B cell (primary cell): Measurements from ENCODE around the gene CARHSP1. TPM values are rescaled to one million over a fixed set of nuclear protein-coding genes. Genes with fewer than 3 reads are reported as not detected.

Experiments used
- ATAC-seq: fragments of 200-7000 bp; cut with Tn5 transposase; one replicate; pipeline ENCODE4 v1.10.0; 2021; ENCODE audit warnings: low read depth, mild to moderate bottlenecking, moderate number of reproducible peaks, moderate library complexity
- CTCF ChIA-PET: fragments of 350-600 bp; sonication (Branson Sonifier 250); formaldehyde crosslinking; loops from one replicate; lab custom pipeline; 2021; ENCODE audit warnings: antibody characterized with exemption, inconsistent platforms; lab: Charles Lee
- POLR2A ChIA-PET: fragments of 350-600 bp; sonication (Branson Sonifier 250); formaldehyde crosslinking; loops from one replicate; lab custom pipeline; 2021; ENCODE audit warnings: antibody characterized with exemption; lab: Charles Lee
- DNase-seq: peaks from one replicate; pipeline ENCODE4 v3.0.0; 2013
- H2AFZ ChIP-seq: 2 replicates; pipeline ENCODE4 v1.6.1; 2012; ENCODE audit warnings: mild to moderate bottlenecking, low read depth, low read length; ENCODE audit not compliant: insufficient read depth, poor library complexity, severe bottlenecking
- H3K27ac ChIP-seq, 2 donors: 1 replicate in 1 of 2; 2 replicates in 1 of 2; pipeline ENCODE4 v1.5.1; 2012 to 2013; ENCODE audit warnings: low read length in 2 of 2, mild to moderate bottlenecking in 2 of 2, moderate library complexity in 1 of 2
- H3K27me3 ChIP-seq, 4 experiments: fragments of 200-600 bp in 1 of 4; sonication (generic) in 1 of 4; replicated peaks in 1 of 4; 1 replicate in 2 of 4; 2 replicates in 2 of 4; pipeline versions ENCODE4 v1.6.1 to v1.7.0; 2013 to 2016; ENCODE audit warnings: low read length in 3 of 4, mild to moderate bottlenecking in 2 of 4, mixed read lengths in 1 of 4, moderate library complexity in 1 of 4; ENCODE audit not compliant: insufficient read depth in 4 of 4, control insufficient read depth in 3 of 4; ENCODE audit errors: control extremely low read depth in 1 of 4
- H3K36me3 ChIP-seq, 2 experiments: replicated peaks in 1 of 2; 1 replicate in 1 of 2; 2 replicates in 1 of 2; pipeline versions ENCODE4 v1.6.1 to v1.7.1; 2013; ENCODE audit warnings: low read length in 1 of 2; ENCODE audit not compliant: insufficient read depth in 2 of 2, control insufficient read depth in 1 of 2; ENCODE audit errors: control extremely low read depth in 1 of 2, extremely low read depth in 1 of 2
- H3K4me1 ChIP-seq, 2 donors: fragments of 200-600 bp in 1 of 2; sonication (generic) in 1 of 2; 1 replicate in 1 of 2; 2 replicates in 1 of 2; pipeline versions ENCODE4 v1.5.1 to v1.6.1; 2013 to 2017; ENCODE audit warnings: low read length in 2 of 2; ENCODE audit not compliant: control insufficient read depth in 2 of 2, insufficient read depth in 2 of 2
- H3K4me2 ChIP-seq: replicated peaks from 2 replicates; pipeline ENCODE3; 2012; ENCODE audit warnings: mild to moderate bottlenecking, low read depth, low read length; ENCODE audit not compliant: poor library complexity, severe bottlenecking
- H3K4me3 ChIP-seq, 5 experiments: fragments of 200-600 bp in 1 of 5; sonication (generic) in 1 of 5; 1 replicate in 3 of 5; 2 replicates in 2 of 5; pipeline versions ENCODE4 v1.5.1 to v1.7.0; 2011 to 2016; ENCODE audit warnings: low read length in 4 of 5, mild to moderate bottlenecking in 4 of 5, low read depth in 2 of 5, control low read depth in 1 of 5, moderate library complexity in 1 of 5; ENCODE audit not compliant: insufficient read depth in 1 of 5; ENCODE audit errors: control extremely low read depth in 1 of 5, extremely low read depth in 1 of 5
- H3K79me2 ChIP-seq: fragments of 200-600 bp; sonication (generic); one replicate; pipeline ENCODE4 v1.6.0; 2016; ENCODE audit warnings: low read length; ENCODE audit not compliant: control insufficient read depth, insufficient read depth
- H3K9ac ChIP-seq: fragments of 200-600 bp; sonication (generic); 2 replicates; pipeline ENCODE4 v1.6.1; 2017; ENCODE audit warnings: mild to moderate bottlenecking, low read length, moderate library complexity
- H3K9me3 ChIP-seq, 3 donors: one replicate each; pipeline versions ENCODE4 v1.6.1 to v1.7.1; 2013; ENCODE audit warnings: low read length in 2 of 3; ENCODE audit not compliant: control insufficient read depth in 2 of 3, insufficient read depth in 1 of 3; ENCODE audit errors: control extremely low read depth in 1 of 3
- H4K20me1 ChIP-seq: 2 replicates; pipeline ENCODE4 v1.6.0; 2012; ENCODE audit warnings: mild to moderate bottlenecking, low read length; ENCODE audit not compliant: insufficient read depth, control insufficient read depth, poor library complexity, severe bottlenecking
- H3K27ac Mint-ChIP-seq: one replicate; pipeline ENCODE4 v1.8.0; 2021; ENCODE audit warnings: mixed read lengths
- H3K27me3 Mint-ChIP-seq: one replicate; pipeline ENCODE4 v1.8.0; 2021; ENCODE audit warnings: mixed read lengths
- H3K4me1 Mint-ChIP-seq: one replicate; pipeline ENCODE4 v1.8.0; 2021; ENCODE audit warnings: mixed read lengths
- H3K4me3 Mint-ChIP-seq: one replicate; pipeline ENCODE4 v1.8.0; 2021; ENCODE audit warnings: mixed read lengths
- H3K9me3 Mint-ChIP-seq: one replicate; pipeline ENCODE4 v1.8.0; 2022; ENCODE audit warnings: mixed read lengths; ENCODE audit not compliant: insufficient read depth
- CTCF ChIP-seq: fragments of 200-600 bp; IDR thresholded peaks from one replicate; pipeline ENCODE4 v1.8.0; 2022; ENCODE audit warnings: antibody characterized with exemption, mild to moderate bottlenecking
- EZH2 ChIP-seq: IDR thresholded peaks from 2 replicates; pipeline ENCODE4 v1.6.1; 2012; ENCODE audit warnings: borderline replicate concordance, low read depth, mild to moderate bottlenecking, moderate library complexity, low read length; ENCODE audit not compliant: insufficient read depth, poor library complexity, severe bottlenecking
- WGBS: methylation state at CpG from one replicate; pipeline ENCODE4 v1.1.5; 2013; ENCODE audit warnings: missing lambda C conversion rate; ENCODE audit not compliant: insufficient coverage; 5-methylcytosine and 5-hydroxymethylcytosine counted together
- intact Hi-C: fragments of 100-400 bp; cut with micrococcal nuclease; formaldehyde crosslinking; loops from one replicate; pipeline ENCODE4 v1.10.0; 2022
- polyA plus RNA-seq: library from polyadenylated mRNA; depleted of rRNA; stranded (reverse); fragments of >200 nt; gene quantifications from 2 replicates; pipeline ENCODE4 v1.2.3, GENCODE V29; 2012
- total RNA-seq, 2 donors: library from RNA; stranded (reverse); fragments of 120-200 nt in 1 of 2; gene quantifications; 1 replicate in 1 of 2; 2 replicates in 1 of 2; pipeline versions ENCODE4 v1.2.3 to v1.2.4, GENCODE V29; 2013 to 2022

The CARHSP1 gene
- total and polyA plus RNA-seq, 2 donors (not counting 1 experiment from before 2014, with no cell fraction given), result 26.5 to 63.1 TPM

- Histone ChIP-seq H3K36me3 (peaks cover 3 to 91% of the 10 kb centered on the region in 2 experiments), H3K9ac (no peak overlapping the region), H3K9me3 (no peaks in the 10 kb centered on the region), H3K4me2 (no peak overlapping the region), H3K4me3 (no peak overlapping the region), H2AFZ (no peak overlapping the region), H3K79me2 (peaks cover 78% of the 10 kb centered on the region), H3K27ac (no peak overlapping the region), H3K27me3 (no peaks in the 10 kb centered on the region), H4K20me1 (peaks cover 88% of the 10 kb centered on the region), H3K4me1 (peaks cover 6 to 8% of the 10 kb centered on the region in 2 donors)
- CTCF ChIA-PET, result interaction anchor here (1.8 to 2.0 kb wide), 2 partner anchors 9 to 22 kb away, joined by 6 to 8 read pairs; no protein-coding TSS in a partner anchor
- TF ChIP-seq CTCF (no peak), EZH2 (no peak)
- H3K27ac Mint-ChIP-seq, result no peak overlapping the region
- H3K9me3 Mint-ChIP-seq, result no peaks in the 10 kb centered on the region
- WGBS, result 94% methylated on average over 2 of the region's 3 CpGs
- peaks cover 13% of the 10 kb centered on the region for H3K4me1 Mint-ChIP-seq
- POLR2A ChIA-PET, result no interaction called here
- no peaks in the 10 kb centered on the region for H3K27me3 Mint-ChIP-seq
- no peak for ATAC-seq
- no peak overlapping the region for H3K4me3 Mint-ChIP-seq
- intact Hi-C loops, result no loop called here
- no peak for DNase-seq
Observed at GRCh38 chr16:8914098-8914497, 45.3 kb upstream of the CARHSP1 start.

GRCh38 chr16:8912793-8913192 is 44.0 kb upstream of the CARHSP1 start:
- intact Hi-C loops, result no loop called here
- DNase-seq, result no peak
- H3K9me3 Mint-ChIP-seq, result no peaks in the 10 kb centered on the region
- H3K27me3 Mint-ChIP-seq, result no peaks in the 10 kb centered on the region
- Histone ChIP-seq H3K79me2 (peaks cover 70% of the 10 kb centered on the region), H3K27me3 (no peaks in the 10 kb centered on the region), H3K4me2 (no peak overlapping the region), H3K9me3 (no peaks in the 10 kb centered on the region), H3K4me1 (peaks cover 6 to 8% of the 10 kb centered on the region in 2 donors), H3K27ac (no peak overlapping the region), H4K20me1 (peaks cover 86% of the 10 kb centered on the region), H3K9ac (no peak overlapping the region), H2AFZ (no peak overlapping the region), H3K4me3 (no peak overlapping the region), H3K36me3 (peaks cover 3 to 92% of the 10 kb centered on the region in 2 experiments)
- TF ChIP-seq CTCF, result no peak
- no peak for TF ChIP-seq EZH2
- no peak overlapping the region for H3K4me3 Mint-ChIP-seq
- peaks cover 11% of the 10 kb centered on the region for H3K4me1 Mint-ChIP-seq
- ATAC-seq, result no peak
- CTCF ChIA-PET, result no interaction called here
- 100% methylated on average over 4 of the region's 4 CpGs for WGBS
- no peak overlapping the region for H3K27ac Mint-ChIP-seq
- POLR2A ChIA-PET, result no interaction called here
